Subcutaneous abdominal adipose tissue (tissue), 5 donors: ENCODE data around the gene SDS.
A peak's percentile ranks its signal among the peaks of the same experiment; 100 is the strongest.

Experiments
- H3K27ac ChIP-seq: one replicate; pipeline ENCODE4 v1.7.0; 2013; ENCODE audit warnings: low read depth, mild to moderate bottlenecking, inconsistent platforms, low read length, moderate library complexity
- H3K27me3 ChIP-seq, 5 donors: one replicate each; pipeline ENCODE4 v1.7.0; 2013; ENCODE audit warnings: low read length in 5 of 5, inconsistent platforms in 1 of 5; ENCODE audit not compliant: control insufficient read depth in 5 of 5, insufficient read depth in 4 of 5
- H3K36me3 ChIP-seq, 5 donors: one replicate each; pipeline ENCODE4 v1.7.0; 2013; ENCODE audit warnings: low read length in 5 of 5; ENCODE audit not compliant: control insufficient read depth in 5 of 5, insufficient read depth in 5 of 5
- H3K4me1 ChIP-seq, 5 donors: one replicate each; pipeline ENCODE4 v1.7.0; 2013; ENCODE audit warnings: low read length in 5 of 5, mild to moderate bottlenecking in 3 of 5, moderate library complexity in 1 of 5; ENCODE audit not compliant: control insufficient read depth in 5 of 5, insufficient read depth in 5 of 5
- H3K4me3 ChIP-seq, 5 donors: one replicate each; pipeline ENCODE4 v1.7.0; 2013; ENCODE audit warnings: low read length in 5 of 5, low read depth in 1 of 5
- H3K9ac ChIP-seq, 5 donors: one replicate each; pipeline ENCODE4 v1.7.0; 2013; ENCODE audit warnings: low read length in 5 of 5, mild to moderate bottlenecking in 4 of 5, moderate library complexity in 3 of 5
- H3K9me3 ChIP-seq, 5 donors: one replicate each; pipeline ENCODE4 v1.7.0; 2013; ENCODE audit warnings: low read length in 5 of 5; ENCODE audit not compliant: control insufficient read depth in 5 of 5
- donor health status: healthy.
- donor health status: healthy.
- donor health status: healthy.
- donor health status: healthy.
- donor health status: healthy.

SDS gene

DNA sequence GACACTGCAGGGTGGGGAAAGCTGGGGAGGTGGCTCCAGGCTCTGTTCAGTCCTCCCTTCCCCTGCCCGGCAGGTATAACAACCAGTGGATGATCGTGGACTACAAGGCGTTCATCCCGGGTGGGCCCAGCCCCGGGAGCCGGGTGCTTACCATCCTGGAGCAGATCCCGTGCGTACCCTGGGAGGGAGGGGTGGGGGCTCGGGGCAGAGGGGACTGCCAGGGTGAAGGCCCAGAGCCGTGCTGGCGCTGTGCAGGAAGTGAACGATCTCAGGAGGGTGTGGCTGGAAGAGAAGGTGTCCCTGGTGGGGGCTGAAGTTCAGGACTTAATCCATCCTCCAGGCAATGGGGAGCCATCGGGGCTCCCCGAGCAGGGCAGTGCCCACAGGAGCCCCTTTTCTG, 18.9 kb downstream of the SDS start:
- H3K36me3 ChIP-seq: peaks cover 3 to 92% (median 68%) of the 10 kb centered on the region in 5 donors
- no peak overlapping the region for H3K27ac ChIP-seq
- no peaks in the 10 kb centered on the region for H3K27me3 ChIP-seq
- no peaks in the 10 kb centered on the region for H3K9me3 ChIP-seq
- H3K9ac ChIP-seq: peak overlapping the region in 1 of 5 donors; percentile 12
- peaks cover 0 to 5% (median 0%) of the 10 kb centered on the region in 5 donors for H3K4me1 ChIP-seq
- H3K4me3 ChIP-seq: no peak overlapping the region

DNA sequence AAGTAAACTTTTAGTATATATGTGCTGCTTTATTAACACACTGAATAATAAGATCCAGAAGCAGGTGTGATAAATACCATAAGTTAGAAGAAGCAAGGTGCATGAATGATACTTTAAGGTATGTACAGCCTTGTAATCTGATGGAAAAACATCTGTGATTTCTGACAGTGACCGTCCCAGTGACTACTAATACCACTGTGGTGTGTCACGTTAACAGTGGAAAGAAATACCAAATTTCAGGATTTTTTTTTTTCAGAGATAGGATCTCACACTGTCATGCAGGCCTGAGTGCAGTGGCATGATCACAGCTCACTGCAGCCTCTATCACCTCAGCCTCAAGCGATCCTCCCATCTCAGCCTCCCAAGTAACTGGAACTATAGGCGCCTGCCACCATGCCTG, 21.5 kb downstream of the SDS start:
- Histone ChIP-seq H3K27me3 (no peaks in the 10 kb centered on the region), H3K9me3 (no peaks in the 10 kb centered on the region), H3K36me3 (peaks cover 3 to 79% (median 49%) of the 10 kb centered on the region in 5 donors), H3K27ac (no peak overlapping the region), H3K9ac (no peak overlapping the region), H3K4me3 (no peak overlapping the region), H3K4me1 (peaks cover 0 to 5% (median 0%) of the 10 kb centered on the region in 5 donors)

DNA sequence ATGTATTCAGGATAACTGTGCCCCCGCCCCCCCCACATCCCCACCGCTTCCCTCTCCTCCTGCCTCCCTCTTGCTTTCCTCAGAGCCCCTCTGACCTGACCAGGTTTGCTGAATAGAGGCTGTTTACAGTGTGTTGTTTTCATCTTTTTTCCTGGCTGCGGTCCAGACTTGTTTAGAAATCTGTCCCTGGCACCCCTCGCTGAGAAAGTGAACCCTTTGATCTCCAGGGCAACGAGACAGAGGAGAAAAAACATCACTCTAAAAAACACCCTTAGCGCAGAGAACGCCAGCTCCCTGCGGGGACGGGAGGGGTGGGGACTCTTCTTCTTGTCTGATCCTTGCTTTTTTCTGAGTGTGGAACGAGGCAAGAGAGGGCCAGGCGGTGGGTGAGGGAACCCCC, 22.5 kb downstream of the SDS start:
- Histone ChIP-seq H3K27me3 (no peaks in the 10 kb centered on the region), H3K36me3 (peaks cover 3 to 79% (median 49%) of the 10 kb centered on the region in 5 donors), H3K9ac (no peak overlapping the region), H3K4me1 (peaks cover 0 to 13% (median 0%) of the 10 kb centered on the region in 5 donors), H3K9me3 (no peaks in the 10 kb centered on the region), H3K4me3 (no peak overlapping the region), H3K27ac (no peak overlapping the region)

DNA sequence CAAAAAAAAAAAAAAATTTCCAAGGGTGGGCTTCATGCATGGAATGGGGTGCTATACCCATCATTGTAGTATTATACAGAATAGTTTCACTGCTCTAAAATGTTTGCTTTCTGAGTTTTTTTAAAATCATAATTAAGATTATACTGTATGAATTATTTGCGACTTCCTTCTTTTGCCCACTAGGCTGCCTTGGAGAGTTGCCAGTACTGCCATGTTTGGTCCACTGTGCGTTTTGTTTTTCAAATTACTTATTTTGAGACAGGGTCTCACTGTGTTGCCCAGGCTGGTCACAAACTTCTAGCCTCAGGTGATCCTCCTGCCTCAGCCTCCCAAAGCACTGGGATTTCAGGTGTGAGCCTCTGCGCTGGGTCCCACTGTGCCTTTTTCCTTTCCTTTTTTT, 25.4 kb downstream of the SDS start:
- peaks cover 0 to 13% (median 0%) of the 10 kb centered on the region in 5 donors for H3K4me1 ChIP-seq
- H3K27me3 ChIP-seq: no peaks in the 10 kb centered on the region
- no peaks in the 10 kb centered on the region for H3K9me3 ChIP-seq
- H3K27ac ChIP-seq: no peak overlapping the region
- H3K36me3 ChIP-seq: peaks cover 3 to 75% (median 53%) of the 10 kb centered on the region in 5 donors
- H3K4me3 ChIP-seq: no peak overlapping the region
- no peak overlapping the region for H3K9ac ChIP-seq

DNA sequence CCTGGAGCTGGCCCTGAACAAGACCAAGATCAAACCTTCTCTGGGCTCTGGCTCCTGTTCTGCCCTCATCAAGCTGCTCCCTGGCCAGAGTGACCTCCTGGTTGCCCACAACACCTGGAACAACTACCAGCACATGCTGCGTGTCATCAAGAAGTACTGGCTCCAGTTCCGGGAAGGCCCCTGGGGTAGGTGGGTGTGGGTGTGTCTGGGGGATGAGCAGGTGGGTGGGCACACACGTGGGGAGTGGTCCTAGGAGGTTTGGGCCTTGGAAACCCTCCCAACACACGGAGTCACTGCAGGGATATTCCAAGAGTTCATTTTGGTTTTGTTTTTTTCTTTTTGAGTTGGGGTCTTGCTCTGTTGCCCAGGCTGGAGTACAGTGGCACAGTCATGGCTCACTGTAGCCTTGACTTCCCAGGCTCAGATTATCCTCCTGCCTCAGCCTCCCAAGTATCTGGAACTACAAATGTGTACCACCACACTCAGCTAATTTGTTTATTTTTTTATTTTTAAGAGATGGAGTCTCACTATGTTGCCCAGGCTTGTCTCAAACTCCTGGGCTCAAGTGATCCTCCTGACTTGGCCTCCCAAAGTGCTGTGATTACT, 28.8 kb downstream of the SDS start:
- H3K27me3 ChIP-seq: no peaks in the 10 kb centered on the region
- peaks cover 0 to 9% (median 0%) of the 10 kb centered on the region in 5 donors for H3K4me1 ChIP-seq
- peaks cover 0 to 72% (median 53%) of the 10 kb centered on the region in 5 donors for H3K36me3 ChIP-seq
- no peak overlapping the region for H3K4me3 ChIP-seq
- no peak overlapping the region for H3K27ac ChIP-seq
- no peak overlapping the region for H3K9ac ChIP-seq
- H3K9me3 ChIP-seq: no peaks in the 10 kb centered on the region

DNA sequence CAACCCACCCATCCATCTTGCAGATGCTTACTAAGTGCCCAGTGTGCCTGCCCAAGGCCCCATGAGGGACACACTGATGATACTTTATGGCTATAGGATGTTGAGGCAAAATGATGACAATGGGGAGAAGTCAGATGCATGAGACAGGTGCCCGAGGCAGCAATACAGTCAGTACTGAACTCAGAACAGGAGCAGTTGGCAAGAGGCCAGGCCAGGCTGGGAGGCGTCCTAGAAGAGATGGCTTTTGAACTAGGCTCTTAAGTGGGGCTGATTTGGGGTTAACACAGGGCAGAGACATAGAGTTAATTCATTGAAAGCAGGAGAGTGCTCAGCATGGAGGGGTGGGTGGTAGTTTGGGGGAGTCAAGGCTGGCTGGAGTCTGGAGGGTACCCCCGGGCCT, 29.7 kb downstream of the SDS start:
- Histone ChIP-seq H3K9ac (no peak overlapping the region), H3K4me3 (no peak overlapping the region), H3K27ac (no peak overlapping the region), H3K36me3 (peaks cover 3 to 76% (median 57%) of the 10 kb centered on the region in 5 donors), H3K9me3 (no peaks in the 10 kb centered on the region), H3K4me1 (peaks cover 0 to 9% (median 0%) of the 10 kb centered on the region in 5 donors), H3K27me3 (no peaks in the 10 kb centered on the region)

DNA sequence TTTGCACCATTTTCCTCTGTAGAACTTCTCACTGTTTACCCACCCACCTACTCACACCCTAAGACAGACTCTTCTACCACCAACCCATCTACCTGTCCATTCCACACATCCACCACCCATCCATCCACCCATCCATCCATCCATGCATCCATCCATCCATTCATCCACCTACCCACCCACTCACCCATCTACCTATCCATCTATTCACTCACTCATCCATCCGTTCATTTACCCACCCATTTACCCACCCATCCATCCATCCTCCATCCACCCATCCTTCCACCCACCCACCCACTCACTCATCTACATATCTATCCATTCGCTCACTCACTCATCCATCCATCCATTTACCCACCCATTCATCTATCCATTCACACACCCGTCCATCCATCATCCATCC, 30.2 kb downstream of the SDS start:
- H3K27ac ChIP-seq: no peak overlapping the region
- no peaks in the 10 kb centered on the region for H3K9me3 ChIP-seq
- H3K9ac ChIP-seq: no peak overlapping the region
- peaks cover 0 to 9% (median 0%) of the 10 kb centered on the region in 5 donors for H3K4me1 ChIP-seq
- H3K27me3 ChIP-seq: no peaks in the 10 kb centered on the region
- no peak overlapping the region for H3K4me3 ChIP-seq
- peaks cover 3 to 78% (median 55%) of the 10 kb centered on the region in 5 donors for H3K36me3 ChIP-seq

DNA sequence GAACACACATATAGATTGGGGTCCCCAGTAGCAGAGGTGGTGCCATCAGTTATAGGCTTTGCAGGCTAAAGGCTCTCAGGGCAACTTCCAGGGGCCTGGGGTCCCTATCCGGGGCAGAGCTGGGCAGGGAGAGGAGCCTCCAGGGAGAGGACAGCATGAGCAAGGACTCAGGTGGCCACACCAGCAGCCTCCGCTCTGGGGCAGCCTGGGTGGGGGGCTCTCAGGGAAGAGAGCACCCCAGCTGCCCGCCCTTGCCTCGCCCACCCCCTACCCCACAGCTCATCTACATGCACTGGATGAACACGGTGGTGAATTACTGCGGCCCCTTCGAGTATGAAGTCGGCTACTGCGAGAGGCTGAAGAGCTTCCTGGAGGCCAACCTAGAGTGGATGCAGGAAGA, 31.3 kb downstream of the SDS start:
- Histone ChIP-seq H3K9ac (no peak overlapping the region), H3K36me3 (peaks cover 3 to 77% (median 51%) of the 10 kb centered on the region in 5 donors), H3K4me1 (peaks cover 0 to 14% (median 0%) of the 10 kb centered on the region in 5 donors), H3K27me3 (no peaks in the 10 kb centered on the region), H3K4me3 (no peak overlapping the region), H3K27ac (no peak overlapping the region), H3K9me3 (no peaks in the 10 kb centered on the region)

DNA sequence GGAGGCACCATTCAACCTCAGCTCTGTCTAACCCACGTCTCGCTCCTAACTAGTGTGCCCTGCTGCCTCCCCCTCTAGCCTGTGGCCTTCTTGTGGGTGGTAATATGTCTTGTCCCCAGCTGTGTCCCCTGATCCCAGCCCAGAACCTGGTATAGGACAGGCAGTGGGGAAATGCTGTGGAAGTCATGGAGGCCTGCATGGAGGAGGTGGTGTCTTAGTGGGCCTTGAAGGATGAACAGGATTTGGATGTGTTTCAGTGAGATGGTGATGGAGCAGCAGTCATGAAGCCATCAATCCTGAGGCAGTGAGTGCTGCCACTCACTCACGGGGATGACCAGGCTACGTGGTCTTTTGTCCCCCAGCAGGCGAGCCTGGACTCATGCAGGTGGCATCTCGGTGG, 31.9 kb downstream of the SDS start:
- peaks cover 3 to 71% (median 50%) of the 10 kb centered on the region in 5 donors for H3K36me3 ChIP-seq
- H3K27ac ChIP-seq: no peak overlapping the region
- H3K9ac ChIP-seq: no peak overlapping the region
- H3K4me3 ChIP-seq: no peak overlapping the region
- no peaks in the 10 kb centered on the region for H3K27me3 ChIP-seq
- H3K9me3 ChIP-seq: no peaks in the 10 kb centered on the region
- H3K4me1 ChIP-seq: peaks cover 0 to 15% (median 0%) of the 10 kb centered on the region in 5 donors

DNA sequence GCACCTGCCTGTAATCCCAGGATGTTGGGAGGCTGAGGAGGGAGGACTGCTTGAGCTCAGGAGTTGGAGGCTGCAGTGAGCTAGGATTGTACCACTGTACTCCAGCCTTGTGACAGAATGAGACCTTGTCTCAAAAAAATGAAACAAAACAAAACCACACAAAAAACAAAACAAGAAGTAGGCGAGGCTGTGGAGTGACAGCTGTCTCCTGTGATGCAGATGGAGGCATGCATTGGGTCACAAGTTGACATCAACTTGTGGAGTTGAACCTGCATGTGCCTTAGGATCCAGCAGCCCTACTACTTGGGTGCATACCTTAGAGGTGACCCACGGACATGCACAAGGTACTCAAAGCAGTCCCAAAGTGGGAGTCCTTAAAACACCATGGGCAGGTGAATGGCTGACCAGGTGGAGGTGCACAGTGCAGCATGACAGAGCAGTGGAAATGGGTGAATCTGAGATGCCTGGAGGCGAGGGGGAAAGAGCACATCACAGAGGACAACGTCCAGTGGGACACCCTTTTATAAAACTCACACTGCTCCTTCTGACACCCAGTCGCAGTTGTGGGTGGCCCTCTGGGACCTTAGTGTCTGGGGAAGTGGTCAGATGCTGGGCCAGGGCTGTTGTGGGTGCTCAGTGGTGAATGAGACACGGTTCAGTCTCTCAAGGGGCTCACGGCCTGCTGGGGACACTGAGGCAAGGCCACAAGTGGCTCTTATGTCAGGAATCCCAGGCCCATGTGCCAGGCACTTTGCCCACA, 32.6 kb downstream of the SDS start:
- Histone ChIP-seq H3K36me3 (peaks cover 3 to 66% (median 44%) of the 10 kb centered on the region in 5 donors), H3K27me3 (no peaks in the 10 kb centered on the region), H3K4me3 (no peak overlapping the region), H3K27ac (no peak overlapping the region), H3K4me1 (peaks cover 0 to 16% (median 0%) of the 10 kb centered on the region in 5 donors), H3K9ac (no peak overlapping the region), H3K9me3 (no peaks in the 10 kb centered on the region)
